Measurements from ENCODE around the gene GRIN3A. TPM values are rescaled to one million over a fixed set of nuclear protein-coding genes. Genes with fewer than 3 reads are reported as not detected.

The GRIN3A gene
- total RNA-seq, 2 donors from 2014 or later: 0.12 to 0.45 TPM

- Histone ChIP-seq H3K4me3 (no peak overlapping the region), H3K9ac (ENCODE audit: low read depth in 2 of 2, low read length in 2 of 2) (no peak overlapping the region), H3K27ac (no peak overlapping the region), H3K36me3 (no peaks in the 10 kb centered on the region), H3K4me1 (no peaks in the 10 kb centered on the region), H3K27me3 (no peaks in the 10 kb centered on the region), H3K9me3 (no peaks in the 10 kb centered on the region)
- DNase-seq: no peak
- TF ChIP-seq, protein P1, sequence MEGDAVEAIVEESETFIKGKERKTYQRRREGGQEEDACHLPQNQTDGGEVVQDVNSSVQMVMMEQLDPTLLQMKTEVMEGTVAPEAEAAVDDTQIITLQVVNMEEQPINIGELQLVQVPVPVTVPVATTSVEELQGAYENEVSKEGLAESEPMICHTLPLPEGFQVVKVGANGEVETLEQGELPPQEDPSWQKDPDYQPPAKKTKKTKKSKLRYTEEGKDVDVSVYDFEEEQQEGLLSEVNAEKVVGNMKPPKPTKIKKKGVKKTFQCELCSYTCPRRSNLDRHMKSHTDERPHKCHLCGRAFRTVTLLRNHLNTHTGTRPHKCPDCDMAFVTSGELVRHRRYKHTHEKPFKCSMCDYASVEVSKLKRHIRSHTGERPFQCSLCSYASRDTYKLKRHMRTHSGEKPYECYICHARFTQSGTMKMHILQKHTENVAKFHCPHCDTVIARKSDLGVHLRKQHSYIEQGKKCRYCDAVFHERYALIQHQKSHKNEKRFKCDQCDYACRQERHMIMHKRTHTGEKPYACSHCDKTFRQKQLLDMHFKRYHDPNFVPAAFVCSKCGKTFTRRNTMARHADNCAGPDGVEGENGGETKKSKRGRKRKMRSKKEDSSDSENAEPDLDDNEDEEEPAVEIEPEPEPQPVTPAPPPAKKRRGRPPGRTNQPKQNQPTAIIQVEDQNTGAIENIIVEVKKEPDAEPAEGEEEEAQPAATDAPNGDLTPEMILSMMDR (IDR thresholded peaks at IDR 0.05): no peak
- intact Hi-C loops (cut with DNase I): no loop called here
Measured at GRCh38 chr9:101628173-101628572, 110.3 kb downstream of the GRIN3A start.

- Histone ChIP-seq H3K27me3 (no peaks in the 10 kb centered on the region), H3K36me3 (no peaks in the 10 kb centered on the region), H3K4me3 (no peak overlapping the region), H3K9ac (ENCODE audit: low read depth in 2 of 2, low read length in 2 of 2) (no peak overlapping the region), H3K4me1 (no peaks in the 10 kb centered on the region), H3K27ac (no peak overlapping the region), H3K9me3 (no peaks in the 10 kb centered on the region)
- TF ChIP-seq, protein P1 (IDR thresholded peaks at IDR 0.05): no peak
- intact Hi-C loops (cut with DNase I): no loop called here
- DNase-seq: no peak
Measured at GRCh38 chr9:101626295-101626694, 112.2 kb downstream of the GRIN3A start.

GRCh38 chr9:101625876-101626275 is 112.6 kb downstream of the GRIN3A start:
- Histone ChIP-seq H3K27me3 (no peaks in the 10 kb centered on the region), H3K4me3 (no peak overlapping the region), H3K9me3 (no peaks in the 10 kb centered on the region), H3K36me3 (no peaks in the 10 kb centered on the region), H3K9ac (ENCODE audit: low read depth in 2 of 2, low read length in 2 of 2) (no peak overlapping the region), H3K4me1 (no peaks in the 10 kb centered on the region), H3K27ac (no peak overlapping the region)
- TF ChIP-seq, protein P1 (IDR thresholded peaks at IDR 0.05): no peak
- DNase-seq: no peak
- intact Hi-C loops (cut with DNase I): no loop called here

GRCh38 chr9:101620452-101620851 is 118.0 kb downstream of the GRIN3A start:
- DNase-seq: no peak
- Histone ChIP-seq H3K4me3 (no peak overlapping the region), H3K9ac (ENCODE audit: low read depth in 2 of 2, low read length in 2 of 2) (no peak overlapping the region), H3K27ac (no peak overlapping the region), H3K4me1 (no peaks in the 10 kb centered on the region), H3K9me3 (no peaks in the 10 kb centered on the region), H3K36me3 (no peaks in the 10 kb centered on the region), H3K27me3 (no peaks in the 10 kb centered on the region)
- intact Hi-C loops (cut with DNase I): no loop called here
- TF ChIP-seq, protein P1 (IDR thresholded peaks at IDR 0.05): no peak

- Histone ChIP-seq H3K27me3 (no peaks in the 10 kb centered on the region), H3K27ac (no peak overlapping the region), H3K9me3 (no peaks in the 10 kb centered on the region), H3K4me1 (no peaks in the 10 kb centered on the region), H3K4me3 (no peak overlapping the region), H3K36me3 (no peaks in the 10 kb centered on the region), H3K9ac (ENCODE audit: low read depth in 2 of 2, low read length in 2 of 2) (no peak overlapping the region)
- intact Hi-C loops (cut with DNase I): no loop called here
- TF ChIP-seq, protein P1 (IDR thresholded peaks at IDR 0.05): no peak
- DNase-seq: no peak
Measured at GRCh38 chr9:101618698-101619097, 119.7 kb downstream of the GRIN3A start.

GRCh38 chr9:101605547-101605946 is 132.9 kb downstream of the GRIN3A start:
- no peaks in the 10 kb centered on the region for H3K36me3 ChIP-seq
- no peaks in the 10 kb centered on the region for H3K27me3 ChIP-seq
- no peaks in the 10 kb centered on the region for H3K9me3 ChIP-seq
- no peak for DNase-seq
- intact Hi-C loops (cut with DNase I): loop anchor here (5.0 kb wide), 1 partner anchor 127 kb away; no protein-coding TSS in a partner anchor
- no peak overlapping the region for H3K4me3 ChIP-seq
- TF ChIP-seq, protein P1 (IDR thresholded peaks at IDR 0.05): no peak
- H3K9ac ChIP-seq (ENCODE audit: low read depth in 2 of 2, low read length in 2 of 2): no peak overlapping the region
- H3K27ac ChIP-seq: no peak overlapping the region
- H3K4me1 ChIP-seq: no peaks in the 10 kb centered on the region

All from colonic mucosa (tissue), 4 donors.